ENCODE results near the gene BTBD18.

GRCh38 chr11:57785072-57785471 is 33.5 kb upstream of the BTBD18 start:
- TF ChIP-seq, protein P1, sequence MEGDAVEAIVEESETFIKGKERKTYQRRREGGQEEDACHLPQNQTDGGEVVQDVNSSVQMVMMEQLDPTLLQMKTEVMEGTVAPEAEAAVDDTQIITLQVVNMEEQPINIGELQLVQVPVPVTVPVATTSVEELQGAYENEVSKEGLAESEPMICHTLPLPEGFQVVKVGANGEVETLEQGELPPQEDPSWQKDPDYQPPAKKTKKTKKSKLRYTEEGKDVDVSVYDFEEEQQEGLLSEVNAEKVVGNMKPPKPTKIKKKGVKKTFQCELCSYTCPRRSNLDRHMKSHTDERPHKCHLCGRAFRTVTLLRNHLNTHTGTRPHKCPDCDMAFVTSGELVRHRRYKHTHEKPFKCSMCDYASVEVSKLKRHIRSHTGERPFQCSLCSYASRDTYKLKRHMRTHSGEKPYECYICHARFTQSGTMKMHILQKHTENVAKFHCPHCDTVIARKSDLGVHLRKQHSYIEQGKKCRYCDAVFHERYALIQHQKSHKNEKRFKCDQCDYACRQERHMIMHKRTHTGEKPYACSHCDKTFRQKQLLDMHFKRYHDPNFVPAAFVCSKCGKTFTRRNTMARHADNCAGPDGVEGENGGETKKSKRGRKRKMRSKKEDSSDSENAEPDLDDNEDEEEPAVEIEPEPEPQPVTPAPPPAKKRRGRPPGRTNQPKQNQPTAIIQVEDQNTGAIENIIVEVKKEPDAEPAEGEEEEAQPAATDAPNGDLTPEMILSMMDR (IDR thresholded peaks at IDR 0.05) = no peak
- no peak for TF ChIP-seq POLR2AphosphoS5 (IDR thresholded peaks at IDR 0.05; ENCODE audit: insufficient read depth in 1 of 2, low read depth in 1 of 2)
- no peak for TF ChIP-seq POLR2A (IDR thresholded peaks at IDR 0.05)

Measured in vagina (tissue), 2 donors.